HG02970 (cell line): Measurements from ENCODE around the gene GRK3.
"Not testable (repeated sequence)": the region's sequence is repeated elsewhere in the genome, so short reads cannot be mapped to it uniquely, and the experiment has no call there.

Experiments used
- ATAC-seq: cut with Tn5 transposase; IDR thresholded peaks from one replicate; pipeline ENCODE4 v1.9.1; 2021; ENCODE audit warnings: mild to moderate bottlenecking, moderate library complexity, moderate number of reproducible peaks; ENCODE audit not compliant: unreplicated experiment, low FRiP score

GRK3 gene

GRCh38 chr22:25623851-25624250, 59.4 kb downstream of the GRK3 start:
- no peak for ATAC-seq

GRCh38 chr22:25624476-25624875, 60.0 kb downstream of the GRK3 start:
- no peak for ATAC-seq

GRCh38 chr22:25625747-25626623, 61.5 kb downstream of the GRK3 start:
- not testable (repeated sequence) for ATAC-seq

- no peak for ATAC-seq
These were observed 62.1 kb downstream of the GRK3 start for GRCh38 chr22:25626624-25626990.

GRCh38 chr22:25627271-25627852, 62.9 kb downstream of the GRK3 start:
- ATAC-seq = no peak

GRCh38 chr22:25628494-25628893, 64.0 kb downstream of the GRK3 start:
- no peak for ATAC-seq

- ATAC-seq = no peak
These were observed 65.1 kb downstream of the GRK3 start for GRCh38 chr22:25629613-25630012.

- ATAC-seq = no peak
These were observed 66.0 kb downstream of the GRK3 start for GRCh38 chr22:25630447-25630846.

- no peak for ATAC-seq
These were observed 71.8 kb downstream of the GRK3 start for GRCh38 chr22:25636323-25636722.

- ATAC-seq = no peak
These were observed 72.6 kb downstream of the GRK3 start for GRCh38 chr22:25637032-25637431.

- ATAC-seq = no peak
These were observed 73.2 kb downstream of the GRK3 start for GRCh38 chr22:25637672-25638071.

GRCh38 chr22:25638638-25639037, 74.2 kb downstream of the GRK3 start:
- ATAC-seq = no peak

- no peak for ATAC-seq
These were observed 77.2 kb downstream of the GRK3 start for GRCh38 chr22:25641650-25642049.

- no peak for ATAC-seq
These were observed 78.9 kb downstream of the GRK3 start for GRCh38 chr22:25643232-25644000.

GRCh38 chr22:25644122-25644521, 79.6 kb downstream of the GRK3 start:
- no peak for ATAC-seq

- ATAC-seq = no peak
These were observed 80.8 kb downstream of the GRK3 start for GRCh38 chr22:25645266-25645665.

- ATAC-seq = no peak
These were observed 81.5 kb downstream of the GRK3 start for GRCh38 chr22:25645964-25646363.

GRCh38 chr22:25650833-25651232, 86.4 kb downstream of the GRK3 start:
- ATAC-seq = no peak

GRCh38 chr22:25651332-25652085, 87.0 kb downstream of the GRK3 start:
- no peak for ATAC-seq

GRCh38 chr22:25654676-25655075, 90.2 kb downstream of the GRK3 start:
- no peak for ATAC-seq
